NCI-H1417 (cell line): Measurements from ENCODE around the gene TUBB4B.

ENCODE experiments used
- DNase-seq, 3 experiments: peaks; one replicate each; lab custom pipeline; 2025; lab: John Stamatoyannopoulos, UW

The TUBB4B gene

GRCh38 chr9:137225699-137226331, 15.3 kb upstream of the TUBB4B start:
- DNase-seq = no peak

- no peak for DNase-seq
Observed at GRCh38 chr9:137226338-137227053, 14.6 kb upstream of the TUBB4B start.

GRCh38 chr9:137227054-137227852, 13.8 kb upstream of the TUBB4B start, which contains the start of gene RNF224:
TSS of gene RNF224 (plus strand) at chr9:137227502. CDS start at chr9:137228336, 834 bp downstream.
- peak; percentile 65 to 86 (median 76) for DNase-seq

GRCh38 chr9:137227853-137228505, 13.1 kb upstream of the TUBB4B start:
- DNase-seq = no peak

GRCh38 chr9:137228506-137228967, 12.6 kb upstream of the TUBB4B start:
- peak in 1 of 3 experiments; percentile 40 for DNase-seq

GRCh38 chr9:137228968-137229896, 11.9 kb upstream of the TUBB4B start:
- no peak for DNase-seq

GRCh38 chr9:137229903-137230704, 11.0 kb upstream of the TUBB4B start:
- DNase-seq = no peak

GRCh38 chr9:137230705-137231371, 10.2 kb upstream of the TUBB4B start, which contains the start of gene SLC34A3:
TSS of gene SLC34A3 (plus strand) at chr9:137230901. CDS start at chr9:137231703, 802 bp downstream.
- DNase-seq = no peak

GRCh38 chr9:137231372-137232039, 9.6 kb upstream of the TUBB4B start:
- no peak for DNase-seq

GRCh38 chr9:137232101-137232500, 9.0 kb upstream of the TUBB4B start:
- DNase-seq = no peak

- DNase-seq = no peak
Observed at GRCh38 chr9:137232510-137232909, 8.6 kb upstream of the TUBB4B start.

GRCh38 chr9:137233143-137233980, 7.7 kb upstream of the TUBB4B start:
- peak in 2 of 3 experiments; percentile 64 to 66 for DNase-seq

- DNase-seq = peak in 2 of 3 experiments; percentile 53 to 71
Observed at GRCh38 chr9:137234055-137234697, 6.9 kb upstream of the TUBB4B start.

GRCh38 chr9:137234758-137235423, 6.2 kb upstream of the TUBB4B start:
- DNase-seq = no peak

GRCh38 chr9:137235424-137236237, 5.5 kb upstream of the TUBB4B start:
- no peak for DNase-seq
